OCI-LY7 (cell line): Measurements from ENCODE around the gene MGST2.

ENCODE experiments used
- CTCF ChIP-seq: fragments of 200-600 bp; sonication (generic); conservative IDR thresholded peaks from 2 replicates; pipeline ENCODE4 v1.5.1; 2014; ENCODE audit warnings: mild to moderate bottlenecking, antibody characterized with exemption, low read length, moderate library complexity, mixed read lengths
- EZH2phosphoT487 ChIP-seq: fragments of 200-600 bp; sonication (generic); IDR thresholded peaks from 2 replicates; pipeline ENCODE4 v1.6.1; 2018; ENCODE audit warnings: low read depth, borderline replicate concordance, mild to moderate bottlenecking, mixed run types, antibody characterized with exemption, low read length, moderate library complexity, mixed read lengths

DNA sequence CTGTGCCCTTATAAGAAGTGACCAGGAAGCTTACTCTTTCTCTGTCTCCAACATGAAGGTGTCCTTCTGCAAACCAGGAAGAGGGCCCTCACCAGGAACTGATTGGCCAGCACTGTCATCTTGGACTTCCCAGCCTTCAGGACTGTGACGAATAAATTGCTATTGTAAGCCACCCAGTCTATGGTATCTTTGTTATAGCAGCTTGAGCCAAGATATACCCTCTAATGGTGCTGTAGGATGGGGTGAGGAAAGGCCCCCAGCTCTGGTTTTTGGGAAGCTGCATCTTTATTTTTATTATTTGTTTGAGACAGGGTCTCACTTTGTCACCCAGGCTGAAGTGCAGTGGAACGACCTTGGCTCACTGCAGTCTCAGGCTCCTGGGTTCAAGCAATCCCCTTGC, 1.2 kb upstream of the MGST2 start:
- no peak for TF ChIP-seq CTCF
- TF ChIP-seq EZH2phosphoT487, result no peak
